Measurements from ENCODE around the gene PTPN14.

PTPN14 gene

GRCh38 chr1:214329470-214330220, 221.8 kb downstream of the PTPN14 start:
- no peaks in the 10 kb centered on the region for H3K9me2 ChIP-seq (replicated peaks; ENCODE audit: low read depth, low read length)
- no peak overlapping the region for H3K9ac ChIP-seq (ENCODE audit: low read depth, low read length, poor library complexity, severe bottlenecking)
- H3K4me3 ChIP-seq (ENCODE audit: low read length, poor library complexity, severe bottlenecking): no peak overlapping the region
- no peaks in the 10 kb centered on the region for H3K79me2 ChIP-seq (ENCODE audit: insufficient read depth, low read length)
- no peak overlapping the region for H3K4me2 ChIP-seq (ENCODE audit: low read depth, low read length, poor library complexity, severe bottlenecking)
- H4K20me1 ChIP-seq (ENCODE audit: insufficient read depth, low read length, poor library complexity, severe bottlenecking): no peaks in the 10 kb centered on the region
- H3K9me3 ChIP-seq (ENCODE audit: insufficient read depth, low read depth, low read length): no peaks in the 10 kb centered on the region
- peaks cover 27% of the 10 kb centered on the region for H3K4me1 ChIP-seq (ENCODE audit: insufficient read depth, low read length, poor library complexity, severe bottlenecking)
- H3K27me3 ChIP-seq (ENCODE audit: insufficient read depth, low read length, poor library complexity, severe bottlenecking): no peaks in the 10 kb centered on the region
- peaks cover 74% of the 10 kb centered on the region for H3K36me3 ChIP-seq (ENCODE audit: insufficient read depth, low read length)
- H2AFZ ChIP-seq (ENCODE audit: low read length): no peak overlapping the region
- peaks cover 8% of the 10 kb centered on the region; the same call in 1 of the 2 replicates for H3F3A ChIP-seq (ENCODE audit: low read depth)
- TF ChIP-seq CTCF (conservative IDR thresholded peaks at IDR 0.05; ENCODE audit: low read length) (no peak), EZH2phosphoT487 (IDR thresholded peaks at IDR 0.05; ENCODE audit: borderline replicate concordance) (no peak)

- Histone ChIP-seq H3K36me3 (ENCODE audit: insufficient read depth, low read length) (peaks cover 74% of the 10 kb centered on the region), H3K4me3 (ENCODE audit: low read length, poor library complexity, severe bottlenecking) (no peak overlapping the region), H3K4me2 (ENCODE audit: low read depth, low read length, poor library complexity, severe bottlenecking) (no peak overlapping the region), H4K20me1 (ENCODE audit: insufficient read depth, low read length, poor library complexity, severe bottlenecking) (no peaks in the 10 kb centered on the region), H2AFZ (ENCODE audit: low read length) (no peak overlapping the region), H3K4me1 (ENCODE audit: insufficient read depth, low read length, poor library complexity, severe bottlenecking) (peaks cover 27% of the 10 kb centered on the region), H3K27me3 (ENCODE audit: insufficient read depth, low read length, poor library complexity, severe bottlenecking) (no peaks in the 10 kb centered on the region), H3K79me2 (ENCODE audit: insufficient read depth, low read length) (no peaks in the 10 kb centered on the region), H3K9ac (ENCODE audit: low read depth, low read length, poor library complexity, severe bottlenecking) (no peak overlapping the region), H3K9me3 (ENCODE audit: insufficient read depth, low read depth, low read length) (no peaks in the 10 kb centered on the region), H3K9me2 (replicated peaks; ENCODE audit: low read depth, low read length) (no peaks in the 10 kb centered on the region), H3F3A (ENCODE audit: low read depth) (peaks cover 8% of the 10 kb centered on the region; the same call in 1 of the 2 replicates)
- TF ChIP-seq EZH2phosphoT487 (IDR thresholded peaks at IDR 0.05; ENCODE audit: borderline replicate concordance): no peak
- peak; percentile 89 for TF ChIP-seq CTCF (conservative IDR thresholded peaks at IDR 0.05; ENCODE audit: low read length)
Observed at GRCh38 chr1:214328770-214329469, 222.5 kb downstream of the PTPN14 start.

- Histone ChIP-seq H3K27me3 (ENCODE audit: insufficient read depth, low read length, poor library complexity, severe bottlenecking) (no peaks in the 10 kb centered on the region), H3F3A (ENCODE audit: low read depth) (peaks cover 8% of the 10 kb centered on the region; the same call in 1 of the 2 replicates), H3K79me2 (ENCODE audit: insufficient read depth, low read length) (no peaks in the 10 kb centered on the region), H3K9me3 (ENCODE audit: insufficient read depth, low read depth, low read length) (no peaks in the 10 kb centered on the region), H3K4me1 (ENCODE audit: insufficient read depth, low read length, poor library complexity, severe bottlenecking) (peaks cover 27% of the 10 kb centered on the region), H3K9ac (ENCODE audit: low read depth, low read length, poor library complexity, severe bottlenecking) (no peak overlapping the region), H3K9me2 (replicated peaks; ENCODE audit: low read depth, low read length) (no peaks in the 10 kb centered on the region), H3K4me2 (ENCODE audit: low read depth, low read length, poor library complexity, severe bottlenecking) (peak overlapping the region; percentile 41), H4K20me1 (ENCODE audit: insufficient read depth, low read length, poor library complexity, severe bottlenecking) (no peaks in the 10 kb centered on the region), H2AFZ (ENCODE audit: low read length) (no peak overlapping the region), H3K4me3 (ENCODE audit: low read length, poor library complexity, severe bottlenecking) (no peak overlapping the region), H3K36me3 (ENCODE audit: insufficient read depth, low read length) (peaks cover 80% of the 10 kb centered on the region)
- TF ChIP-seq CTCF (conservative IDR thresholded peaks at IDR 0.05; ENCODE audit: low read length): no peak
- no peak for TF ChIP-seq EZH2phosphoT487 (IDR thresholded peaks at IDR 0.05; ENCODE audit: borderline replicate concordance)
Observed at GRCh38 chr1:214327514-214327913, 223.9 kb downstream of the PTPN14 start.
